NB4 (cell line): Measurements from ENCODE around the gene LAMA4.

Source experiments
- CTCF ChIP-seq: IDR thresholded peaks from one replicate; pipeline ENCODE4 v1.5.1; 2012; ENCODE audit warnings: low read depth, low read length
- MAX ChIP-seq: IDR thresholded peaks from 2 replicates; pipeline ENCODE4 v1.6.1; 2011; ENCODE audit warnings: low read depth, low read length
- MYC ChIP-seq: IDR thresholded peaks from 2 replicates; pipeline ENCODE4 v1.6.1; 2011; ENCODE audit warnings: low read depth, low read length
- POLR2A ChIP-seq: IDR thresholded peaks from 2 replicates; pipeline ENCODE4 v1.6.1; 2011; ENCODE audit warnings: mild to moderate bottlenecking; ENCODE audit not compliant: insufficient read length; ENCODE audit errors: extremely low read depth

- TF ChIP-seq CTCF = no peak
- TF ChIP-seq POLR2A = no peak
- no peak for TF ChIP-seq MAX
- no peak for TF ChIP-seq MYC
These were observed 136.8 kb downstream of the LAMA4 start for GRCh38 chr6:112117554-112117953.
